Neural cell (in vitro differentiated cells): ENCODE results near the gene TREM1. TPM values are rescaled to one million over a fixed set of nuclear protein-coding genes. Genes with fewer than 3 reads are reported as not detected.

ENCODE experiments used
- H2AFZ ChIP-seq: fragments of 200-600, 300-800 bp; sonication (generic), shearing (Covaris generic); 2 replicates; pipeline ENCODE4 v1.6.0; 2014; ENCODE audit warnings: low read depth, mild to moderate bottlenecking, antibody characterized with exemption, low read length, moderate library complexity
- H3F3A ChIP-seq: fragments of 200-600 bp; shearing (Covaris generic); 2 replicates; pipeline ENCODE4 v1.6.1; 2016; ENCODE audit warnings: mild to moderate bottlenecking, moderate library complexity, mixed read lengths, antibody characterized with exemption, low read length; ENCODE audit not compliant: insufficient read depth, poor library complexity, severe bottlenecking
- H3K27ac ChIP-seq: fragments of 200-600, 300-800 bp; sonication (generic), shearing (Covaris generic); 2 replicates; pipeline ENCODE4 v1.5.1; 2014; ENCODE audit warnings: mild to moderate bottlenecking, low read length, moderate library complexity
- H3K27me3 ChIP-seq: fragments of 300-800, 200-600 bp; sonication (generic), shearing (Covaris generic); 2 replicates; pipeline ENCODE4 v1.6.0; 2014; ENCODE audit warnings: mild to moderate bottlenecking, low read depth, low read length, moderate library complexity; ENCODE audit not compliant: insufficient read depth
- H3K36me3 ChIP-seq: fragments of 300-800, 200-600 bp; sonication (generic), shearing (Covaris generic); 2 replicates; pipeline ENCODE4 v1.5.1; 2014; ENCODE audit warnings: mild to moderate bottlenecking, antibody characterized with exemption, low read length, moderate library complexity; ENCODE audit not compliant: insufficient read depth
- H3K4me2 ChIP-seq: fragments of 300-800, 200-600 bp; sonication (generic), shearing (Covaris generic); 2 replicates; pipeline ENCODE4 v1.6.0; 2014; ENCODE audit warnings: mild to moderate bottlenecking, low read length
- H3K4me3 ChIP-seq: fragments of 300-800, 200-600 bp; sonication (generic), shearing (Covaris generic); 2 replicates; pipeline ENCODE4 v1.5.1; 2014; ENCODE audit warnings: mild to moderate bottlenecking, low read length, moderate library complexity
- H3K79me2 ChIP-seq: fragments of 200-600 bp; shearing (Covaris generic); replicated peaks from 2 replicates; pipeline ENCODE4 v1.6.0; 2014; ENCODE audit warnings: mild to moderate bottlenecking, low read length, moderate library complexity; ENCODE audit not compliant: insufficient read depth
- H3K9ac ChIP-seq: fragments of 300-800, 200-600 bp; sonication (generic), shearing (Covaris generic); 2 replicates; pipeline ENCODE4 v1.6.1; 2016; ENCODE audit warnings: mild to moderate bottlenecking, low read length, mixed read lengths
- H3K9me2 ChIP-seq: fragments of 200-600 bp; shearing (Covaris generic); 2 replicates; pipeline ENCODE4 v1.6.1; 2016; ENCODE audit warnings: mild to moderate bottlenecking, low read length, mixed read lengths; ENCODE audit not compliant: insufficient read depth
- H3K9me3 ChIP-seq: fragments of 200-600, 300-800 bp; sonication (generic), shearing (Covaris generic); 2 replicates; pipeline ENCODE4 v1.6.1; 2016; ENCODE audit warnings: mild to moderate bottlenecking, mixed run types, low read length, moderate library complexity, mixed read lengths
- H4K20me1 ChIP-seq: fragments of 200-600 bp; shearing (Covaris generic); 2 replicates; pipeline ENCODE4 v1.6.1; 2016; ENCODE audit warnings: mild to moderate bottlenecking, mixed run types; ENCODE audit not compliant: insufficient read depth
- CTCF ChIP-seq: fragments of 450-650 bp; IDR thresholded peaks from 2 replicates; pipeline ENCODE4 v1.5.1; 2014; ENCODE audit warnings: antibody characterized with exemption, mild to moderate bottlenecking, moderate library complexity; ENCODE audit not compliant: poor library complexity, severe bottlenecking
- EP300 ChIP-seq: fragments of 450-650 bp; conservative IDR thresholded peaks from 2 replicates; pipeline ENCODE4 v1.6.1; 2014; ENCODE audit warnings: antibody characterized with exemption, mild to moderate bottlenecking, moderate library complexity; ENCODE audit not compliant: poor library complexity, severe bottlenecking
- EZH2 ChIP-seq: fragments of 200-600, 300-800 bp; shearing (Covaris generic), sonication (generic); IDR thresholded peaks from 2 replicates; pipeline ENCODE4 v1.6.1; 2014; ENCODE audit warnings: antibody characterized with exemption, low read length, borderline replicate concordance, mild to moderate bottlenecking; ENCODE audit not compliant: insufficient read depth, poor library complexity, severe bottlenecking
- MXI1 ChIP-seq: fragments of 450-650 bp; conservative IDR thresholded peaks from 2 replicates; pipeline ENCODE4 v1.6.1; 2014; ENCODE audit warnings: antibody characterized with exemption, mild to moderate bottlenecking; ENCODE audit not compliant: poor library complexity, severe bottlenecking
- POLR2AphosphoS5 ChIP-seq: IDR thresholded peaks from 2 replicates; pipeline ENCODE4 v1.6.1; 2012
- RAD21 ChIP-seq: fragments of 450-650 bp; conservative IDR thresholded peaks from 2 replicates; pipeline ENCODE4 v1.6.1; 2014; ENCODE audit warnings: antibody characterized with exemption, mild to moderate bottlenecking, moderate library complexity
- REST ChIP-seq: IDR thresholded peaks from 2 replicates; pipeline ENCODE4 v1.6.1; 2012; ENCODE audit warnings: borderline replicate concordance
- SMC3 ChIP-seq: fragments of 450-650 bp; conservative IDR thresholded peaks from 2 replicates; pipeline ENCODE4 v1.6.1; 2014; ENCODE audit warnings: antibody characterized with exemption, mild to moderate bottlenecking, moderate library complexity; ENCODE audit not compliant: poor library complexity
- TAF1 ChIP-seq: IDR thresholded peaks from 2 replicates; pipeline ENCODE4 v1.6.1; 2012; ENCODE audit warnings: low read depth
- polyA plus RNA-seq: library from polyadenylated mRNA; depleted of rRNA; stranded (reverse); fragments of >200 nt; gene quantifications from 2 replicates; pipeline ENCODE4 v1.2.3, GENCODE V29; 2014

Gene TREM1
- polyA plus RNA-seq, 1 donor from 2014 or later = not detected

- Histone ChIP-seq H2AFZ (no peak overlapping the region), H3F3A (no peaks in the 10 kb centered on the region), H4K20me1 (no peaks in the 10 kb centered on the region), H3K9ac (no peak overlapping the region), H3K36me3 (no peaks in the 10 kb centered on the region), H3K4me3 (no peak overlapping the region), H3K9me2 (no peaks in the 10 kb centered on the region), H3K9me3 (no peaks in the 10 kb centered on the region), H3K4me2 (no peak overlapping the region), H3K27me3 (peaks cover 11% of the 10 kb centered on the region), H3K27ac (no peak overlapping the region), H3K79me2 (no peaks in the 10 kb centered on the region)
- TF ChIP-seq MXI1 = no peak
Observed at GRCh38 chr6:41315203-41315602, 28.7 kb upstream of the TREM1 start.

DNA sequence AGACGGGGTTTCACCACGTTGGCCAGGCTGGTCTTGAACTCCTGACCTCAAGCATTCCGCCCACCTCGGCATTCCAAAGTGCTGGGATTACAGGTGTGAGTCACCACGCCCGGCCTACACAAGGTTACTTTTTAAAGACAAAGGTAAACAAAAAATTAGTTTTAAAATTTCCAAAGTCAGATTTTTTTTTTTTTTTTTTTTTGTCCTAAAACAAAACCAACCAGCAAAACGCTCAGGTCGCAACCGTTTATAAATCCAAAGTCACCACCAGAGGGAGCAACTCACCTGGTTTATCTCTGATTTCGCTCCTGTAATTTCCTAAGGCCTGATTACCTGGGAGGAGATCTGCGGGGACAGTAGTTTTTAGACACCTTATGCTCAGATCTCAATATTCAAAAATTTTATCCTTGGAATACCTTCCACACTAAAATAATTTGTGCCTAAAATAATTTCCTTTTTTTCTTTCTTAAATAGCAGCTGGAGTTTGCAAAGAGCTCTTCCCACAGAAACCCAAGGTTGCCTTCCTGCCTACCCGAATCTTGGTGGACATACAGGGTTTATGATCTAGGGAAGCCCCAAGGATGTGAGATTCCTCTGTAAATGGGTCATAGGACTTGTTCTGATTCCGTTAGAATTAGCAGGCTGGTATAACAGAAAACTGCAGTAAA is 19.8 kb upstream of the TREM1 start:
- no peaks in the 10 kb centered on the region for H3K27me3 ChIP-seq
- H3K4me3 ChIP-seq = no peak overlapping the region
- no peaks in the 10 kb centered on the region for H4K20me1 ChIP-seq
- H3K79me2 ChIP-seq = no peaks in the 10 kb centered on the region
- H3F3A ChIP-seq = no peaks in the 10 kb centered on the region
- no peaks in the 10 kb centered on the region for H3K9me2 ChIP-seq
- no peak overlapping the region for H3K27ac ChIP-seq
- no peaks in the 10 kb centered on the region for H3K9me3 ChIP-seq
- TF ChIP-seq RAD21 = peak; percentile 63
- TF ChIP-seq CTCF = peak; percentile 64
- TF ChIP-seq EP300 = no peak
- TF ChIP-seq SMC3 = peak; percentile 68
- TF ChIP-seq REST = no peak
- TF ChIP-seq TAF1 = no peak
- TF ChIP-seq MXI1 = no peak
- no peak for TF ChIP-seq POLR2AphosphoS5
- TF ChIP-seq EZH2 = no peak
- H3K9ac ChIP-seq = no peak overlapping the region
- H2AFZ ChIP-seq = no peak overlapping the region
- H3K36me3 ChIP-seq = no peaks in the 10 kb centered on the region
- no peak overlapping the region for H3K4me2 ChIP-seq
